T-helper 1 cell (primary cell): ENCODE data around the gene ZDBF2.
"Not testable (repeated sequence)": the region's sequence is repeated elsewhere in the genome, so short reads cannot be mapped to it uniquely, and the experiment has no call there.

Experiments used
- DNase-seq, 5 donors: peaks; one replicate each; pipeline ENCODE4 v3.0.0-alpha.2; 2012 to 2020

The ZDBF2 gene

GRCh38 chr2:206324869-206325268, 50.4 kb downstream of the ZDBF2 start:
- DNase-seq, result no peak

GRCh38 chr2:206328974-206329373, 54.5 kb downstream of the ZDBF2 start:
- DNase-seq, result no peak

- no peak for DNase-seq
Observed at GRCh38 chr2:206336861-206337260, 62.4 kb downstream of the ZDBF2 start.

GRCh38 chr2:206337956-206338355, 63.5 kb downstream of the ZDBF2 start:
- no peak for DNase-seq

GRCh38 chr2:206341396-206341795, 66.9 kb downstream of the ZDBF2 start:
- no peak for DNase-seq

- no peak for DNase-seq
Observed at GRCh38 chr2:206343144-206343543, 68.7 kb downstream of the ZDBF2 start.

GRCh38 chr2:206343816-206344215, 69.4 kb downstream of the ZDBF2 start:
- DNase-seq, result no peak

GRCh38 chr2:206345606-206346005, 71.1 kb downstream of the ZDBF2 start:
- DNase-seq, result no peak

GRCh38 chr2:206349375-206349774, 74.9 kb downstream of the ZDBF2 start:
- no peak for DNase-seq

- no peak for DNase-seq
Observed at GRCh38 chr2:206352571-206352970, 78.1 kb downstream of the ZDBF2 start.

- DNase-seq, result no peak
Observed at GRCh38 chr2:206353685-206354084, 79.2 kb downstream of the ZDBF2 start.

GRCh38 chr2:206354129-206354528, 79.7 kb downstream of the ZDBF2 start:
- no peak for DNase-seq

- DNase-seq, result not testable (repeated sequence)
Observed at GRCh38 chr2:206356840-206357239, 82.4 kb downstream of the ZDBF2 start.

GRCh38 chr2:206360840-206361239, 86.4 kb downstream of the ZDBF2 start:
- DNase-seq, result not testable (repeated sequence)

- DNase-seq, result peak in 1 of 5 donors; percentile 77
Observed at GRCh38 chr2:206361407-206362045, 87.1 kb downstream of the ZDBF2 start.
